CD4-positive, alpha-beta T cell (primary cell): Measurements from ENCODE around the gene HDAC4. TPM values are rescaled to one million over a fixed set of nuclear protein-coding genes. Genes with fewer than 3 reads are reported as not detected.

Experiments used
- ATAC-seq: fragments of 200-7000 bp; cut with Tn5 transposase; one replicate; pipeline ENCODE4 v1.10.0; 2022; ENCODE audit warnings: mild to moderate bottlenecking; ENCODE audit not compliant: poor library complexity
- CTCF ChIA-PET: fragments of 350-600 bp; sonication (Branson Sonifier 250); formaldehyde crosslinking; loops from one replicate; lab custom pipeline; 2021; ENCODE audit warnings: antibody characterized with exemption, inconsistent platforms; lab: Charles Lee
- POLR2A ChIA-PET: fragments of 350-600 bp; sonication (Branson Sonifier 250); formaldehyde crosslinking; loops from one replicate; lab custom pipeline; 2021; ENCODE audit warnings: antibody characterized with exemption, inconsistent platforms; lab: Charles Lee
- DNase-seq, 14 experiments: peaks; one replicate each; pipeline ENCODE4 v3.0.0-alpha.2; 2013 to 2020; ENCODE audit warnings: mixed read lengths in 2 of 14
- H3K27ac ChIP-seq, 2 donors: one replicate each; pipeline versions ENCODE4 v1.5.1 to v1.7.0; 2013; ENCODE audit warnings: low read length in 2 of 2, low read depth in 1 of 2, mild to moderate bottlenecking in 1 of 2
- H3K27me3 ChIP-seq, 2 experiments: 1 replicate in 1 of 2; 2 replicates in 1 of 2; pipeline versions ENCODE4 v1.6.1 to v1.7.0; 2013; ENCODE audit warnings: low read length in 2 of 2, control low read depth in 1 of 2, mild to moderate bottlenecking in 1 of 2, moderate library complexity in 1 of 2; ENCODE audit not compliant: insufficient read depth in 2 of 2, control insufficient read depth in 1 of 2
- H3K36me3 ChIP-seq: one replicate; pipeline ENCODE4 v1.6.1; 2013; ENCODE audit warnings: low read length, control low read depth; ENCODE audit not compliant: insufficient read depth
- H3K4me1 ChIP-seq: one replicate; pipeline ENCODE4 v1.6.1; 2013; ENCODE audit warnings: low read length, control low read depth; ENCODE audit not compliant: insufficient read depth
- H3K4me3 ChIP-seq: one replicate; pipeline ENCODE4 v1.5.1; 2013; ENCODE audit warnings: mild to moderate bottlenecking, low read length, moderate library complexity
- H3K9me3 ChIP-seq, 2 experiments: 1 replicate in 1 of 2; 2 replicates in 1 of 2; pipeline versions ENCODE4 v1.6.1 to v1.7.0; 2013; ENCODE audit warnings: low read length in 2 of 2, mild to moderate bottlenecking in 2 of 2, control low read depth in 1 of 2, moderate library complexity in 1 of 2; ENCODE audit not compliant: control insufficient read depth in 1 of 2, insufficient read depth in 1 of 2
- H3K27ac Mint-ChIP-seq: one replicate; pipeline ENCODE4 v1.8.0; 2020; ENCODE audit warnings: mixed read lengths
- H3K27me3 Mint-ChIP-seq: one replicate; pipeline ENCODE4 v1.8.0; 2021; ENCODE audit warnings: mixed read lengths
- H3K36me3 Mint-ChIP-seq: one replicate; pipeline ENCODE4 v1.8.0; 2021; ENCODE audit warnings: low read depth, mixed read lengths
- H3K4me1 Mint-ChIP-seq: one replicate; pipeline ENCODE4 v1.8.0; 2021; ENCODE audit warnings: low read depth, mixed read lengths
- H3K4me3 Mint-ChIP-seq: one replicate; pipeline ENCODE4 v1.8.0; 2020; ENCODE audit warnings: mild to moderate bottlenecking, mixed read lengths
- H3K9me3 Mint-ChIP-seq: one replicate; pipeline ENCODE4 v1.8.0; 2020; ENCODE audit warnings: mixed read lengths
- CTCF ChIP-seq: fragments of 200-600 bp; IDR thresholded peaks from one replicate; pipeline ENCODE4 v1.8.0; 2022; ENCODE audit warnings: antibody characterized with exemption, mild to moderate bottlenecking
- intact Hi-C, 2 experiments: fragments of 100-400 bp; cut with DNase I in 1 of 2; cut with micrococcal nuclease in 1 of 2; formaldehyde crosslinking; loops; one replicate each; pipeline versions ENCODE4 v1.15.1 to v1.9.0; 2023 to 2025; cut with DNase I, micrococcal nuclease
- total RNA-seq, 174 experiments: library from RNA in 2 of 174; stranded (reverse) in 2 of 174; gene quantifications; one replicate each; pipeline ENCODE4 v1.2.3 and lab custom pipeline; 2021 to 2026

The HDAC4 gene
- total RNA-seq, 2 experiments from 2014 or later = 45.3 to 49.2 TPM

GRCh38 chr2:239348563-239349452 is 52.0 kb downstream of the HDAC4 start:
- no peak overlapping the region for H3K27ac Mint-ChIP-seq
- H3K9me3 ChIP-seq = no peaks in the 10 kb centered on the region
- peaks cover 5% of the 10 kb centered on the region for H3K4me1 ChIP-seq
- no peaks in the 10 kb centered on the region for H3K4me1 Mint-ChIP-seq
- intact Hi-C loops = no loop called here
- ATAC-seq (no peak), DNase-seq (no peak)
- peaks cover 30% of the 10 kb centered on the region for H3K36me3 Mint-ChIP-seq
- H3K27me3 ChIP-seq = no peaks in the 10 kb centered on the region
- no peaks in the 10 kb centered on the region for H3K9me3 Mint-ChIP-seq
- H3K36me3 ChIP-seq = peaks cover 20% of the 10 kb centered on the region
- POLR2A ChIA-PET = no interaction called here
- no peak for TF ChIP-seq CTCF
- no peak overlapping the region for H3K4me3 ChIP-seq
- no peaks in the 10 kb centered on the region for H3K27me3 Mint-ChIP-seq
- CTCF ChIA-PET = no interaction called here
- no peak overlapping the region for H3K4me3 Mint-ChIP-seq
- no peak overlapping the region for H3K27ac ChIP-seq

GRCh38 chr2:239346676-239347075 is 54.1 kb downstream of the HDAC4 start:
- Mint-ChIP-seq H3K4me3 (no peak overlapping the region), H3K4me1 (peaks cover 3% of the 10 kb centered on the region), H3K27ac (no peak overlapping the region), H3K27me3 (no peaks in the 10 kb centered on the region), H3K36me3 (peaks cover 28% of the 10 kb centered on the region), H3K9me3 (no peaks in the 10 kb centered on the region)
- Histone ChIP-seq H3K27ac (no peak overlapping the region), H3K4me3 (no peak overlapping the region), H3K36me3 (peaks cover 16% of the 10 kb centered on the region), H3K4me1 (peaks cover 5% of the 10 kb centered on the region), H3K9me3 (no peaks in the 10 kb centered on the region), H3K27me3 (no peaks in the 10 kb centered on the region)
- ChIA-PET POLR2A (no interaction called here), CTCF (no interaction called here)
- no peak for ATAC-seq
- no peak for DNase-seq
- no peak for TF ChIP-seq CTCF
- intact Hi-C loops = no loop called here

GRCh38 chr2:239345251-239345650 is 55.6 kb downstream of the HDAC4 start:
- H3K4me3 ChIP-seq = no peak overlapping the region
- H3K4me1 Mint-ChIP-seq = peaks cover 14% of the 10 kb centered on the region
- H3K36me3 ChIP-seq = peaks cover 7% of the 10 kb centered on the region
- ChIA-PET POLR2A (interaction anchor here (1.1 kb wide), 1 partner anchor 25 kb away, joined by 3 read pairs; no protein-coding TSS in a partner anchor), CTCF (no interaction called here)
- intact Hi-C loops = no loop called here
- H3K36me3 Mint-ChIP-seq = peaks cover 16% of the 10 kb centered on the region
- no peak overlapping the region for H3K27ac ChIP-seq
- no peak overlapping the region for H3K27ac Mint-ChIP-seq
- no peaks in the 10 kb centered on the region for H3K27me3 ChIP-seq
- no peak for TF ChIP-seq CTCF
- ATAC-seq = no peak
- H3K4me1 ChIP-seq = peaks cover 11% of the 10 kb centered on the region
- no peaks in the 10 kb centered on the region for H3K9me3 Mint-ChIP-seq
- no peak overlapping the region for H3K4me3 Mint-ChIP-seq
- no peak for DNase-seq
- H3K27me3 Mint-ChIP-seq = no peaks in the 10 kb centered on the region
- H3K9me3 ChIP-seq = no peaks in the 10 kb centered on the region
